OCI-LY3 (cell line): Measurements from ENCODE around the gene TNFRSF4.

ENCODE experiments used
- EZH2phosphoT487 ChIP-seq: fragments of 200-600 bp; shearing (Covaris generic); IDR thresholded peaks from 2 replicates; pipeline ENCODE4 v1.6.1; 2018; ENCODE audit warnings: antibody characterized with exemption, mixed run types, low read depth
- TF ChIP-seq, protein P1 (sequence below): fragments of 200-600, 300-600 bp; sonication (generic); IDR thresholded peaks from 2 replicates; pipeline ENCODE4 v1.5.1; 2014; ENCODE audit warnings: antibody characterized with exemption, low read length, low read depth

DNA sequence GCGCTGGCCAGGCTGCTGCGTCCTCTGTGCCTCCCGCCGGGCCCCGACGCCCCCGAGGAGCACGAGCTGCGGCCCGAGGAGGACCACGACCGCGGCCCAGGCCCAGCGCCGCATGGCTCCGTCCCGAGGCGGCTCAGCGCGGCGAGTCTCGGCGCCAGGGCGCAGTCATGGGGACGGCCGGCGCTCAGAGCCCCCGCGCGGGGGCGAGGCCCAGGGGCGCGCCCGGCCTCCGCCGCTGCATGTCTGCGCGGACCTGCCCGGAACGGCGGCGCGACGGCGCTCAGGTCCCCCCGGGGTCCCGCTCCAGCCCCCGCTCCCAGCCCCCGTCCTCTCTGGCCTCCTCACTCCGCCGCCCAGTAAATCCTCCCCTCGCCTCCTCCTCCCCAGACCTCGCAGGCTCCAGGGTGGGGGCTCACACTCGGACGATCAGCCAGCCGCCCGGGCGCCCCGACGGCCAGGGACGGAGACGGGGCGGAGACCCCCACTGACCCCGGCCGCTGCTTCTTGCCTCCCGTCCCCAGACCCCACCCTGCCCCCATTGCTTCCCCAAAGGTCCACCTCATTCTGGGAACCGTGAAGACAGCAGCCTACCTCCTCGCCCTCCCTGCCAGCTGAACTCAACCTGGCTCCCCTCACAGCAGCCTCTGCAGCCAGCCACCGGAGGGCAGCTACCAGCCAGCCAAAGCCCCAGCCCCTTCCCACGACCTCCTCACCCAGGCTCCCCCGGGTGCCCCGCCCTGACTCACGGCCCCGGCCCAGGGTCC, 32.8 kb upstream of the TNFRSF4 start, which contains the start of gene C1QTNF12:
- TF ChIP-seq, protein P1, sequence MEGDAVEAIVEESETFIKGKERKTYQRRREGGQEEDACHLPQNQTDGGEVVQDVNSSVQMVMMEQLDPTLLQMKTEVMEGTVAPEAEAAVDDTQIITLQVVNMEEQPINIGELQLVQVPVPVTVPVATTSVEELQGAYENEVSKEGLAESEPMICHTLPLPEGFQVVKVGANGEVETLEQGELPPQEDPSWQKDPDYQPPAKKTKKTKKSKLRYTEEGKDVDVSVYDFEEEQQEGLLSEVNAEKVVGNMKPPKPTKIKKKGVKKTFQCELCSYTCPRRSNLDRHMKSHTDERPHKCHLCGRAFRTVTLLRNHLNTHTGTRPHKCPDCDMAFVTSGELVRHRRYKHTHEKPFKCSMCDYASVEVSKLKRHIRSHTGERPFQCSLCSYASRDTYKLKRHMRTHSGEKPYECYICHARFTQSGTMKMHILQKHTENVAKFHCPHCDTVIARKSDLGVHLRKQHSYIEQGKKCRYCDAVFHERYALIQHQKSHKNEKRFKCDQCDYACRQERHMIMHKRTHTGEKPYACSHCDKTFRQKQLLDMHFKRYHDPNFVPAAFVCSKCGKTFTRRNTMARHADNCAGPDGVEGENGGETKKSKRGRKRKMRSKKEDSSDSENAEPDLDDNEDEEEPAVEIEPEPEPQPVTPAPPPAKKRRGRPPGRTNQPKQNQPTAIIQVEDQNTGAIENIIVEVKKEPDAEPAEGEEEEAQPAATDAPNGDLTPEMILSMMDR = no peak
- no peak for TF ChIP-seq EZH2phosphoT487
